Thyroid gland (tissue), 4 donors: ENCODE data around the gene THRB.

Experiments
- CTCF ChIP-seq, 6 experiments: fragments of 200-600 bp in 3 of 6; fragments of 450-650 bp in 3 of 6; sonication (generic) in 3 of 6; IDR thresholded peaks; one replicate each; pipeline ENCODE4 v1.5.1; 2016 to 2019; ENCODE audit warnings: antibody characterized with exemption in 6 of 6, mild to moderate bottlenecking in 2 of 6, inconsistent platforms in 1 of 6, moderate library complexity in 1 of 6
- POLR2A ChIP-seq, 2 donors: fragments of 450-650 bp; IDR thresholded peaks; one replicate each; pipeline ENCODE4 v1.6.1; 2017; ENCODE audit warnings: antibody characterized with exemption in 2 of 2, mild to moderate bottlenecking in 2 of 2, moderate library complexity in 1 of 2

GRCh38 chr3:24315356-24315755, 179.3 kb downstream of the THRB start:
- TF ChIP-seq CTCF (IDR thresholded peaks at IDR 0.05) (no peak), POLR2A (IDR thresholded peaks at IDR 0.05) (no peak)
